ENCODE measurements around the gene NXPH4.

The NXPH4 gene

DNA sequence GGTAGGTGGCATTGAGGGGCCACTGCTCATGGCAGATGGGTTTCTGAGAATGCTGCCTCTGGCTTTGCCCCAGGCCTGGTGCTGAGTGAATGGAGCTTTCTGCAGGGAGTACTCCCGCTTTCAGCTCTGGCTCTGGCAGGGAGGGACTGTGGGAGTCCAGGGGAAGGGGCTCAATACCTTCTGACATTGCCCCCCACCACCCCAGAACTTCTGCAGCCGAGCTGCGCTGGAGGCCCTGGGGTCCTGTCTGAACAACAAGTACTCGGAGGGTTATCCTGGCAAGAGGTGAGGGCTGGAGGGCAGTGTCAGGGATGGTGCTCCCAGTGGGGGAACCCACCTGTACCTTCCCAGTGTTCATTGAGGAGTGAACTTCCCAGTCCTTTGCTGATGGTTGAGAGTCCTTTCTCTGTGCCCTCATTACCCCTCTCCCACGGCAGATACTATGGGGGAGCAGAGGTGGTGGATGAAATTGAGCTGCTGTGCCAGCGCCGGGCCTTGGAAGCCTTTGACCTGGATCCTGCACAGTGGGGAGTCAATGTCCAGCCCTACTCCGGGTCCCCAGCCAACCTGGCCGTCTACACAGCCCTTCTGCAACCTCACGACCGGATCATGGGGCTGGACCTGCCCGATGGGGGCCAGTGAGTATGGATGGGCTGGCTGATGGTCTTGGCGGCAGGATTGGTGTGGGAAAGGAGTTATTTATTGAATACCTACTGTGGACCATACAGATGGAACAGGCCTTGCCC lies 14.9 kb downstream of the NXPH4 start:
- DNase-seq (ENCODE audit: low spot score), result no peak

DNA sequence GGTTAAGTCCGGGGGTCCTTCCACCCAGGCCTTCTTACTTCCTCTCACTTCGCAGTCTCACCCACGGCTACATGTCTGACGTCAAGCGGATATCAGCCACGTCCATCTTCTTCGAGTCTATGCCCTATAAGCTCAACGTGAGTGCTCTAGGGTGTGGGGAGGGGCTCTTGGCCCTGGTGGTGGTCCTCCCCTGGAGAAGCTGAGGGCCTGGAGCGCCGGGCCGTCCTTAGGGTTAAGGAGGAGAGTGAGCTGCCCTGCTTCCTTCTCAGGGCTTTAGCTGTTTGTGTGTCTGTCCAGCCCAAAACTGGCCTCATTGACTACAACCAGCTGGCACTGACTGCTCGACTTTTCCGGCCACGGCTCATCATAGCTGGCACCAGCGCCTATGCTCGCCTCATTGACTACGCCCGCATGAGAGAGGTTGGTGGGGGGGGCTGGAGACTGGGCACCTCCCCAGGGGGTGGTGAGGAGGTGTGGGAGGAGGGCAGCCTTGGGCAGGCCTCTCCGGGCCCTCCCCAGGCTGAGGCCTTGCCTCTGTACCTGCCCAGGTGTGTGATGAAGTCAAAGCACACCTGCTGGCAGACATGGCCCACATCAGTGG lies 15.7 kb downstream of the NXPH4 start:
- DNase-seq (ENCODE audit: low spot score), result no peak

DNA sequence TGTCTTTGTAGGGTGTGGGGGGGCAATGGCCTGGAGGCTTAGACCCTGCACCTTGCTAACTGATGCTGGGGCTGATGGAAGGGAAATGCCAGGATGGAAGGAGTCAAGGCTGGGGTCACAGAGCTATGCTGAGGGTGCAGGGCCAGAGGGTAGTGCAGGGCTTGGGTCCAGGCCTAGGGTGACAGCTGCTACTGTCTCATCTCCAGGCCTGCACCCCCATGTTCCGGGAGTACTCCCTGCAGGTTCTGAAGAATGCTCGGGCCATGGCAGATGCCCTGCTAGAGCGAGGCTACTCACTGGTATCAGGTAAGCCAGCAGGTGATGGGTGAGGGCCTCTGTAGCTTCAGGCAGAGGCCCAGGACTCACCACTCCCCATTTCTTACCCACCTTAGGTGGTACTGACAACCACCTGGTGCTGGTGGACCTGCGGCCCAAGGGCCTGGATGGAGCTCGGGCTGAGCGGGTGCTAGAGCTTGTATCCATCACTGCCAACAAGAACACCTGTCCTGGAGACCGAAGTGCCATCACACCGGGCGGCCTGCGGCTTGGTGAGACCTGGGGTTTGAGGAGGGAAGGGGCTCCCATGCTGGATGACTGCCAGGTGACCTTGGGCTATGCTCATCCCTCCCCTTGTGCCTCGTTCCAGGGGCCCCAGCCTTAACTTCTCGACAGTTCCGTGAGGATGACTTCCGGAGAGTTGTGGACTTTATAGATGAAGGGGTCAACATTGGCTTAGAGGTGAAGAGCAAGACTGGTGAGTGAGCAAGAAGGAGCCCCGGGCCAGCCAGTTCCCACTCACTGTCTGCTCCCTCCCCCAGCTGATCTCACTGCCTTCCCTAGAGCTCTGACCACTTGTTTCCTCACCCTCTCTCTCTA lies 17.0 kb downstream of the NXPH4 start:
- DNase-seq (ENCODE audit: low spot score), result no peak

DNA sequence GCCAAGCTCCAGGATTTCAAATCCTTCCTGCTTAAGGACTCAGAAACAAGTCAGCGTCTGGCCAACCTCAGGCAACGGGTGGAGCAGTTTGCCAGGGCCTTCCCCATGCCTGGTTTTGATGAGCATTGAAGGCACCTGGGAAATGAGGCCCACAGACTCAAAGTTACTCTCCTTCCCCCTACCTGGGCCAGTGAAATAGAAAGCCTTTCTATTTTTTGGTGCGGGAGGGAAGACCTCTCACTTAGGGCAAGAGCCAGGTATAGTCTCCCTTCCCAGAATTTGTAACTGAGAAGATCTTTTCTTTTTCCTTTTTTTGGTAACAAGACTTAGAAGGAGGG lies 17.6 kb downstream of the NXPH4 start:
- no peak for DNase-seq (ENCODE audit: low spot score)

DNA sequence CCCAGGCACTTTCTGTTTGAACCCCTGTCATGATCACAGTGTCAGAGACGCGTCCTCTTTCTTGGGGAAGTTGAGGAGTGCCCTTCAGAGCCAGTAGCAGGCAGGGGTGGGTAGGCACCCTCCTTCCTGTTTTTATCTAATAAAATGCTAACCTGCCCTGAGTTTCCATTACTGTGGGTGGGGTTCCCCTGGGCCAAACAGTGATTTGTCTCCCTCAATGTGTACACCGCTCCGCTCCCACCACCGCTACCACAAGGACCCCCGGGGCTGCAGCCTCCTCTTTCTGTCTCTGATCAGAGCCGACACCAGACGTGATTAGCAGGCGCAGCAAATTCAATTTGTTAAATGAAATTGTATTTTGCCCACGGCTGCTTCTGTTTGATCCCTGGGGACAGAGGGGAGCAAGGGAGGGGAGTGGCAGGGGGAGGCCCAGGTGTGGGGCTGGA lies 18.0 kb downstream of the NXPH4 start:
- no peak for DNase-seq (ENCODE audit: low spot score)

DNA sequence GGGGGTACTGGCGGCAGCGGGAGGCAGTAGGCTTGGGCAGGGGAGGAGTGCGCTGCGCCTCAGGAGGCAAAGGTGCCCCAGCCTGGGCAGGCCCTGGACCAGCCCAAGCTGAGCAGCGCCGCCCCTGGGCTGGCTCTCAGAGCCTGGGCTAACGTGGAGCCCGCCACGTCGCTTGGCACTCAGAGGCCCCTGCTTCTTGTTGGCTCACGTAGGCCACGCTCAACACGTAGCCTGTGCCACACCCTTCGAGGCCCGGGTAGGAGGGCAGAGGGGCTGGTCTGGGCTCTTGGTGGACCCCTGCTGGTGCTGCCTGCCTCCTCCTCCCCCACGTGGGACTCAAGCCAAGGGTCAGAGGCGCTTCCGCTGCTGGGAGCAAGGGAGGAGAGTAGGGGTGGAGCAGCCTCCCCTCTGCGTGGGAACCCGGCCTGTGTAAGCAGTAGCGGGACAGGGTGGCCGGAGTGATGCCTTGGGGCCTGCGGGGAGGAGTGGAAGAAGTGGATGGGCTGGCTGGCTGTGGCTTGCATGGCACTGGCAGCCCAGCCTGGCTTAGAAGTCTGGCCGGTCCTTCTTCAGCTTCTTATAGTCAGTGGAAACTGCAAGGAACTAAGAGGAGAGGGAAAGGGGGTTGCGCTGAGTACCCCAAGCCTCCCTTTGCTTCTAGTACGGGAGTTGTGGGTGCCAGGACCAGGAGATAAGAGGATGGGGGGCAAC lies 18.6 kb downstream of the NXPH4 start:
- DNase-seq (ENCODE audit: low spot score), result no peak

DNA sequence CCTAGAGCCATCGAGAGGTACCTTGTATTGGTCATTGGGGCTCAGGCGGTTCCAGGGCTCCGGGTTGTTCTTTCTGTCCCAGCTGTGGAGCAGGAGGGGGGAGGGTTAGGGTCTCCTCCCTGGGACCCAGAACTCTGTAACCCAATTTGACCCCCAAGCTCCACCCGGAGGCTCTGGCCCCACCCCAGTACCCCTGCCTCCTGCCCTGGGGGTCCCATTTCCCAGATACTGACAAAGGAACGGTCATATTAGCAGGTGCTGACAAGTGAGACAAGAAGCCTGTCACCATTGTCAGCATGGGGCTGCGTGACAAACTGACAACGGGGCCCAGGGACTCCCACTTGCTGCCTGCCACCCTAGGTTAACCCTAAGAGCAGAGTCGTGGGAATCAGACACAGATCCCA lies 19.1 kb downstream of the NXPH4 start:
- DNase-seq (ENCODE audit: low spot score), result no peak

DNA sequence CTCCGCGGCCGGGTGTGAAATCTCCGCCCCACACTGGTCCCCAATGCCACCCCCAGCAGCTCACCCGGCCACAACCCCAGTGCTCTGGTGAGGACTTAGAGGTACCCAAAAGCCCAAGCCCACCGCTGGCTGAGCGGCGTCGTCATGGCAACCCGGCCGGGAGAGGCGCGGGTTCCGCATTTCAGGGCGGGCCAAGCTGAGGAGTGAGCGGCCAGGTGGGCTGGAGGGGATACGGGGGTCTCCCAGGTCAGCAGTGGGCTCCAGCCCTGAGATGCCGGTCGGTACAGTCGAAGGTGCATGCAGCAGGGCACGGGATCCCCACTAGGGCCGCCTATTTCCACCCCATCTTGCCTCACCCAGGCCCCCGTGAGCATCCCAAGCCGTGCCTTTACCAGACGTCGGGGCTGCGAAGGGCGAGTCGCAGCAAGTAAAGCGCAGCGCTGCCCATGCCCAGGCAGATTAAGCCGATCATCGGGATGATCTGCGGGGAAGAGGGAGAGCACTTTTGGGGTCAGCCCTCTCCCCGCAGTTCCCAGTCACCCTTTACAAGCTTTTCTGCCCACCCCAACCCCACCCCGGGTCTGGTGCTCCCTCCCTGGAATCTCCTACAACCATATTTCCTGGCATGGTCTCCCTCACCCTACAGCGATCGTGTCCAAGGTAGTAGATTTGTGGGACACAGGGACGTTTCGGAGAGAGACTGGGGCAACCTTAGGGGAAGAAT lies 19.8 kb downstream of the NXPH4 start:
- DNase-seq (ENCODE audit: low spot score), result no peak

DNA sequence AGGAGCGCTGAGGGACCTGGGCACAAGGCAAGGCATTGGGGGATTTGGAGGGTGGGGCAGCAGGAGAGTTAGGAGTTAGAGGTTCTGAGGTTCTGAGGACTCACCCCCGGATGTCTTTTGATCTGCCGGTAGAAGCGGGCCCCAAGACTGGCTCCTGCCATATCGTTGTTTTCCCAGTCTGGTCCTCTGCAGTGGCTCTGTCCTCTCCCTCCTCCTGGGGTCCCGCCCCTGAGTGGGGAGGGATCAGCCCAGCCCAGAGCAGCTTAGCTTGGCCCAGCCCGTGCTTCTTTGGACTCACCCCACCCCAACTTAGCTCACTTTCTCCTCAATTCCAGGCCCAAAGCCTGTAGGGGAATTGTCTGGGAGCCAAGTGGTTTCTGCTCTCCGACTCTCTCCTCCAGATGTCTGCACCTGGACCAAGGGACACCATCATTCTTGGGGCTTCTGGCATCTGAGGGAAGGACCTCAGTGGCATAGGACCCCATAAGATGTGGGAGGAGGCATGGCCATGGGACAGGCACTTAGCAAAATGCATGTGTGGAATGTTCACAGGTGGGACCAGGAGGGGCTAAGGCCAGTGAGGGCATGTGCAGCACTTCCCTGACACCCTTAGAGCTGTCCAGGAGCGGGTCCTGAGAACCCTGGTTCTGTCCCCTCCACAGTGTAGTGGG lies 20.5 kb downstream of the NXPH4 start:
- no peak for DNase-seq (ENCODE audit: low spot score)

DNA sequence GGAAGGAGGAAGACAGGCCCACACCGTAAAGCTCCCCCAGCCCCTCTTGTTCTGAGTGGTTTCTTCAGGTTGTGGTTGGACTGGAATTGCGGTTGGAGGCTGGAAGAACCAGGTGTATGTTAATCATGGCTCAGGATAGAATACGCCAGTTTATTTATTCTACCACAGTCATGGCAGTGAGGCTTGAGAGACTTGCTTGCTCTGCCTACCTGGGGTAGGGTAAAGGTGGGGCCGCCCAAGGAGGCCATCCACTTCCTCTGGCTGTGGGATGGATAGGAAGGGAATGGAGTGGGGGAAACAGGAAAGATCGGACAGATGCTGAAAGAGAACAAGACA lies 21.0 kb downstream of the NXPH4 start:
- no peak for DNase-seq (ENCODE audit: low spot score)

DNA sequence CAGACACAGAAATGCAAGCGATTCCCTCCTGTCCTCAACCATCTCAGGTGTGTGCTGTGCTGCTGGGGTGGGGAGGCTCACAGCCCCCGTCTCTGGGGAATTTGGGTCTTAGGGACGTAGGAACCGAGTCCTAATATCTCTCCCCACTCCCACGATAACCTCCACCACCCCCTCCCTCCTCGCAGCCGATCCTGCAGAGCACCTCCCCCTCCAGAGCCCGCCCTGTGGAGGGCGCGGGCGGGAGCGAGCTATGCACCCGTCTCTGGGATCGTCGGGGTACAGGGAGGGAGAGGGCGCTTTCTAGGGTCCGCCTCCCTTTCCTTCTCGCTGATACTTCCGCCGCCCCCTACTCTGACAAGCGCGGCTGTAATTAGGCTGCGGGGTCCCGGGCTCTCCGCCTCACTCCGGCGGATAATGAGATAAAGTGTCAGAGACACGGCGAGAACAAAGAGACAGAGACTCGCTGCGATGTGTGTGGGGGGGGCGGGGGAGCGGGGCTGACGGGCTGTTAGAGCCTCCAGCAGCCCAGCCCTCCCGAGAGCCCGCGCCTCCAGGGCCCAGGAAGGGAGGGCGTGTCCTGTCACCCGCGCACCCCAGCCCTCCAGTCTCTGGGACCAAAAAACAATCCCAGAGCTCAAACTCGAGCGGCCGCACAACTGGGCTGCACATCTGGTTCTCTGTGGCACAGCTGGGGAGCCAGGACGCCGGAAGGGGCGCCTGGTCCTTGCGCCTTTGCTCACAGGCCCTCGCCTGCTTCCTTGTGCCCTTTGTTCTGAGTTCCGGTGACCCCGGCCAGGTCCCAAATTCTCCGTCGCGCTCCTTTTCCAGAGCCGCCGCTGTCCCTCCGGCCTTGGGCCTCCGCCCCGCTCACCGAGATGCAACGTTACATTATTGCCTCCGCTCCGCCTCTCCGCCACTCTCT lies 21.6 kb downstream of the NXPH4 start:
- no peak for DNase-seq (ENCODE audit: low spot score)

DNA sequence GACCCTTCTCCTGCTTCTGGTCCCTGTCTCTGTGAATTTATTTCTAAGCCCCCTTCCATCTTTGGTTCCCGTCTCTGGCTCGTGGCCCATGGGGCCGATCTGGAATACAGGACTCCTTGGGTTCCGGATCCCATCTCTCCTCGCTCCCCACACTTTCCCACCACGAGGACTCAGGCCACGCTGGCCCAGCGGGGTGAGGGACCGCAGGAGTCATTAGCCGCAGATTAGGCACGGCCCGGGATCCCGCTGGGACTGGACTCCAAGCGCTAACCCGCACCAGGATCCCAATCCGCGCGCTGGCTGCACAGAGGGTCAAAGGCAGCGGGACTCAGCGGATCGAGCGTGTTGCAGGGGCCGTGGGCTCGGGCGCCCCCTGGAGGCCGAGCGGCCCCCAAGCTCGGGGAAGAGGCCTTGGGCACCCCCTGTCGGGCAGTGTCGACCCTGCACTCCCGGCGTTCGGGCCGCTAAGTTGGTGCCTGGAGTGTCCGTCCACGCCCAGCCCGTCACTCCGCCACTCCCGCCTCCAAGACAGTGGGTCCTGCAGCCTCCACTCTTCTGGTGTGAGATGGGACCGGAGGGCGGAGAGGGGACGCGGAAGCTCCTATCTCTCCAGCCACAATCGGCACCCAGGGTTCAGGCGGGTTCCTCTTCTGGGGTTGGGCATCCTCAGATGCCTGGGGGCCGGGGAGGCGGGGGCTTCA lies 22.4 kb downstream of the NXPH4 start:
- peak; percentile 84 for DNase-seq (ENCODE audit: low spot score)

DNA sequence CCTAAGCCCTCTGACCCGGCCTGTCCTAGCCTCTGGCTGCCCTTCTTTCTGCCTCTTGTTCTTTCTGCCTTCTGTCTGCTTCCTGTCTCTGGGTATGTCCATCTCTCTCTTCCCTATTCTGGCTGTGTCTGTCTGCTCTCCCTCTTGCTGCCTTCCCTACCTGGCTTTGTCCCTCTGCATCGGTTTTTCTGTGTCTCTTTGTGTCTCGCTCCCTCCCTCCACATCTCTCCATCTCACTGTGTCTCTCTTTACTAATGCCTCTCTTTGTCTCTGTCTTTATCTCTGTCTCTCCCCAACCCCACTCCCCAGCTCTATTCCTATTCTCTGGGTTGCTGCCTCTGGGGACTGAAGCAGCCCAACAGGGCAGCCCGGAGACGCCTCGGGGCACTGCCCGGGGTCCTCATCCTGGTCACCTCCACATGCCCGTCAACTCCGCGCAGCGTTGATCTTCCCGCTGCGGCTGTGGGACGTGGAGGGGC lies 23.0 kb downstream of the NXPH4 start:
- no peak for DNase-seq (ENCODE audit: low spot score)

DNA sequence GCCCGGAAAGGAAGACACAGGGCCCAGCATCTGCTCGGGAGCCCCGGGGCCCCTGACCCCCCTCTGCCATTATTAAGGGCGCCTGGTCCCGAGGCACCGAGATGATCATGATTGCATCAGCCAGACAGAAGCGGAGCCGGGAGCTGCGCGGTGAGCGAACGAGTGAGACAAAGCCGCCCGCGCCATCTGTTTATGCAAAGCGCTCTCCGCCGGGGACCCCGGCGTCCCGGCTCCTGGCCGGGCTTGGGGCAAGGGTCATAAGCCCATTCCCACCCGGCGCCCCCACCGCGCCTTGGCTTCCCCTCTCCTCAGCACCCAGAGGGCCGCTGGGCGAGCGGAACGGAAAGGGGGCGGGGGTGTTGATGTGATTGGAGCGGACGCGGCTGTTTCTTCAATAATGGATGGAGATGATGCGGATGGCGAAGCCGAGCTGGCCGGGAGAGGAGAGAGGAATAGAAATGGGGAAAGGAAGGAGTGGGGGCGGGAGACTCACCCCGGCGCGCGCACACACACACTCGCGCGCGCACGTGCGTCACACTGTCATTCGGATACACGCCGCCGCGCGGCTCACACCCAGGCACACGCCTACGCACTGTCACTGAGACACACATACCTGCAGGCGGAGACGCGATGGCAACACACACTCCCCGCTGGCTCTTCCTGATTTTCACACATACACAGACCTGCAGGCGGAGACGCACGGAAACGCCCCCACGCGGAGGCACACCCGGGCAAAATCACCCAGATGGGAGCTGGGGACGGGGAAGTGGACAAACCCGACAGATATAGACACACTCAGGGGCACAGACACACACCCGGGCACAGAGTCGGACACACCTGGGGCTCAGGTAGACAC lies 23.7 kb downstream of the NXPH4 start:
- peak; percentile 74 for DNase-seq (ENCODE audit: low spot score)

DNA sequence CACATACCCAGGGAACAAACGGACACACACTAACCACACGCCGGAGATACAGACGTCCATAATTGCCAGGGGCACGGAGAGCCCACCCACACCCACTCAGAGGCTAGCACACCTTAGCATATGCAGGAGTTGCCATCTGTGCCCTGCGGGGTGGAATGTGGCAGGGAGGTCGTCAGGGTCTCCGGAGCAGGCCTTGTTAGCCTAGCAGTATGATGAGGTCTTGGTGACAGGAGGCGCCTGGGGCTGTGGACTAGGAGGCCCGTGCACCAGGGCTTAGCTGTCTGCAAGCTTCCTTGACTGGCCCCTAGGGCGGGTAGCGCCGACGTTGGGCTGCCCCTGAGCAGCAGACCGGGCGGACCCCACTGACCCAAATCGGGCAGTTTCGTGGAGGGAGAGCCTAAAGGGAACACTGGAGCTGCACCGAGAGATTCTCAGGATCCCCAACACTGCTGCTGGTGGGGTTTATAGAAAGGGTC lies 24.4 kb downstream of the NXPH4 start:
- DNase-seq (ENCODE audit: low spot score), result no peak

DNA sequence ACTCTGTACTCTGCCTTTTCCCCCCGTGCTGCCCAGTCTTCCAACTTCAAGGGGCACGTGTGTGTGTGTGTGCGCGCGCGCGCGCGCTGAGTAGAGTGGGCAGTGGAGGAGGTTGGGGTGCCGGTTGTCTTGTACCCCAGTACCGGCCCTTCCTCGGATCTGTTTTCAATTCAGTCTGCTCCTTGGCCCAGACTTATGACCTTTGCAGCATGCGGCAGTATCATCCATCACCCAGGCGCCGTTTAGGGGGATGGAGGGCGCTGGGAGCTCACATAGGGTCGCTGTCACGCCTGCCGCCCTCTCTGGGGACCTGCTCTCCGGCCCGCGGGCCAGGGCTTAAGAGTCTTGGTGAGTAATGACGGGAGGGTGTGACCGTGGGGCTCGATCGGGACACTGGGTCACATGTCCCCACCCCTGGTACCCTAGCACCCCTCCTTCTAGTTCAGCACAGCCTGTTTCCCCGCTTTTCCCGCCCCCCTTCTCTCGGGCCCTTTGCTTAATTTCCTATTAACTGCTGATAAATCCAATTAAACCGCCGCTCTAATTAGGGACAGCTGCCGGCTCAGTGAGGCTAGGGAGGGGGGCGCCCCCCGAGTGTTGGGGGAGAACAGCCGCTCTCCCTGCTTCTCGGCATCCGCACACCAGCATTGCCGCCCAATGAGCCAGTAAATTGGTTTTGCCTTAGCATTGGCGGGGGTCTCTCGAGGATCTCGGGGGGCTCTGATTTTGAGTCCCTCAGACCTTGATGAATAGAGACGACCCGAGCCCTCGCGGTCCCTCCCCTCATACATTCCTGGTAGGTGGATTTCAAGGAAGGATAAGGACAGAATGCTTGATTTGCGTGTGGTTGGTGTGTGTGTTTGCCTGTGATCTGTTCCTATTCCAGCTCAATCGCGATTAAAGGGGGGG lies 25.1 kb downstream of the NXPH4 start:
- no peak for DNase-seq (ENCODE audit: low spot score)

DNA sequence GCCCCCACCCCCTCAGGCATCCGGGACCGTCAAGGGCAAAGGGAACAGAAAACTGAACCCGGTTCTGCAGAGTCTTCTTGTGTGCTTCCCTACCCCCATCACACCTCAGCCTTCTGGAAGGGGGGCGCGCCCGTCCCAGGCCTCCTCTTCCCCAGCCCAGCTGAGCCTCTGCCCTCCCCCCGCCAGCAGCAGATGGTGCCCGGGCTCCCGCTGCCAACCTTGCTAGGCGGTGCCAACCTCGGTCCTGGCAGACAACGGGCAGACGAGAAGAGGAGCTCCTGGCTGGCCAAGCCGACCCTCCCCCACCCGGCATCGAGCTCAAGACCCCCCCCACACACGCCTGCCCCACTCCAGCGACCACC lies 25.7 kb downstream of the NXPH4 start:
- DNase-seq (ENCODE audit: low spot score), result no peak

Measured in CD4-positive, alpha-beta T cell treated with Interleukin-15 for 4 hours (primary cell).